Endothelial cell (in vitro differentiated cells): Measurements from ENCODE around the gene MAPKAP1. TPM values are rescaled to one million over a fixed set of nuclear protein-coding genes. Genes with fewer than 3 reads are reported as not detected.

Experiments
- DNase-seq: peaks from one replicate; pipeline ENCODE4 v3.0.0; 2021; ENCODE audit warnings: low spot score
- H3K27ac Mint-ChIP-seq: one replicate; pipeline ENCODE4 v1.8.0; 2021; ENCODE audit warnings: mixed read lengths, inconsistent platforms; ENCODE audit not compliant: unreplicated experiment
- H3K27me3 Mint-ChIP-seq: one replicate; pipeline ENCODE4 v1.8.0; 2021; ENCODE audit warnings: mild to moderate bottlenecking, moderate library complexity, mixed read lengths, inconsistent platforms; ENCODE audit not compliant: unreplicated experiment
- H3K36me3 Mint-ChIP-seq: one replicate; pipeline ENCODE4 v1.8.0; 2021; ENCODE audit warnings: mild to moderate bottlenecking, low read depth, mixed read lengths, inconsistent platforms; ENCODE audit not compliant: unreplicated experiment
- H3K4me1 Mint-ChIP-seq: one replicate; pipeline ENCODE4 v1.8.0; 2021; ENCODE audit warnings: mild to moderate bottlenecking, mixed read lengths, inconsistent platforms; ENCODE audit not compliant: unreplicated experiment
- H3K4me3 Mint-ChIP-seq: one replicate; pipeline ENCODE4 v1.8.0; 2021; ENCODE audit warnings: mild to moderate bottlenecking, mixed read lengths, inconsistent platforms; ENCODE audit not compliant: unreplicated experiment
- H3K9me3 Mint-ChIP-seq: one replicate; pipeline ENCODE4 v1.8.0; 2021; ENCODE audit warnings: mixed read lengths, inconsistent platforms; ENCODE audit not compliant: unreplicated experiment
- total RNA-seq: library from RNA; stranded (reverse); fragmentation: NEBNext Ultra II Directional; extraction: Animal tissue kit (Norgen Biotek cat#: 25700); gene quantifications from one replicate; pipeline ENCODE4 v1.2.1, GENCODE V29; 2021; ENCODE audit not compliant: unreplicated experiment
- TF ChIP-seq, protein P1 (sequence below): fragments of 200-600 bp; sonication (generic); IDR thresholded peaks from one replicate; pipeline ENCODE4 v1.5.0; 2021; ENCODE audit warnings: antibody characterized with exemption; ENCODE audit not compliant: unreplicated experiment

The MAPKAP1 gene
- total RNA-seq, 1 donor from 2014 or later = 74.6 TPM

DNA sequence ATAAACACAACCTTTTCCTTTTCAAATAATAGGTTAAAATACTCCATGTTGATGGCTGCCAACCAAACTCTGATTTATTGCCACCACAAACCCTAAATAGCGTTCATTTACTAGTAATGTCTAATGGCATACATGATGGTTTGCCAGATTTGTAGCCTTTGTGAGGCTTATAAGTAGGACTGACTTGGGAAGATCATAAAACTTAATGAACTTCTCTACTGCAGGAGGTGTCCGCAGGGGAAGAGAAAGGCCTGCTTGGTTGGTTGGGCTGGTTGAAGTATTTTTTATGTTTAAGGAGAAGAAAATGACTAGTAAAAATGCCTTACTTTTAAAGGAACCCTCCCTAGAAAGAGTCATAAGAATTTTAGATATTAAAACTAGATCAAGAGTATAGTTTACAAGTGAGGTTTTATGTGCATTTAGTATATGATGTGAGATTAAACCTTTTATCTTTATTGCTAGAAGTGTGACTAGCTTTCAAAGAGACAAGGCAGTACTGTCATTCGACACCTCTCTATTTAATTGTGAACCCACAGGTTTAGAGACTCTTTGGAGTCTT is 45.1 kb upstream of the MAPKAP1 start:
- Mint-ChIP-seq H3K36me3 (no peaks in the 10 kb centered on the region), H3K27me3 (peaks cover 4% of the 10 kb centered on the region), H3K4me1 (peaks cover 8% of the 10 kb centered on the region), H3K4me3 (no peak overlapping the region), H3K9me3 (no peaks in the 10 kb centered on the region), H3K27ac (no peak overlapping the region)
- no peak for DNase-seq
- TF ChIP-seq, protein P1, sequence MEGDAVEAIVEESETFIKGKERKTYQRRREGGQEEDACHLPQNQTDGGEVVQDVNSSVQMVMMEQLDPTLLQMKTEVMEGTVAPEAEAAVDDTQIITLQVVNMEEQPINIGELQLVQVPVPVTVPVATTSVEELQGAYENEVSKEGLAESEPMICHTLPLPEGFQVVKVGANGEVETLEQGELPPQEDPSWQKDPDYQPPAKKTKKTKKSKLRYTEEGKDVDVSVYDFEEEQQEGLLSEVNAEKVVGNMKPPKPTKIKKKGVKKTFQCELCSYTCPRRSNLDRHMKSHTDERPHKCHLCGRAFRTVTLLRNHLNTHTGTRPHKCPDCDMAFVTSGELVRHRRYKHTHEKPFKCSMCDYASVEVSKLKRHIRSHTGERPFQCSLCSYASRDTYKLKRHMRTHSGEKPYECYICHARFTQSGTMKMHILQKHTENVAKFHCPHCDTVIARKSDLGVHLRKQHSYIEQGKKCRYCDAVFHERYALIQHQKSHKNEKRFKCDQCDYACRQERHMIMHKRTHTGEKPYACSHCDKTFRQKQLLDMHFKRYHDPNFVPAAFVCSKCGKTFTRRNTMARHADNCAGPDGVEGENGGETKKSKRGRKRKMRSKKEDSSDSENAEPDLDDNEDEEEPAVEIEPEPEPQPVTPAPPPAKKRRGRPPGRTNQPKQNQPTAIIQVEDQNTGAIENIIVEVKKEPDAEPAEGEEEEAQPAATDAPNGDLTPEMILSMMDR = no peak

DNA sequence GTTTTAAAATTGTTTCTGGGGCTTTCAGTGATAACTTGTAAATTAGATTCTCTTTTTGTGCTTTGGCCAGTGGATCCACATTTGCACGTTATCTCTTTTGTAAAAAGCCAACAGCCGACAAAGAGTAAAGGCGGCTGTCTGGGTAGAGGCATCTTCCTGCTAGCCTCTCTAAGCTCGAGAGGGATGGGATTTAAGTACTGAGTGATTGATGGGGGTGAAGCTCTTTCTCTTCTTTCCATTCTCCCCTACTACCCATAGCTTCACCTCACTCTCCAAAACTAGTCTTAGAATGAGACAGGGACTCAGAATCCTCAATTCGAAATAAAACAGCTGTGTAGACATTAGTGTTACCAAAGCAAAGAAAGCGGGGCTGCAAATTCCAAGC is 43.6 kb upstream of the MAPKAP1 start:
- Mint-ChIP-seq H3K36me3 (no peaks in the 10 kb centered on the region), H3K27ac (no peak overlapping the region), H3K4me3 (no peak overlapping the region), H3K9me3 (no peaks in the 10 kb centered on the region), H3K4me1 (peaks cover 8% of the 10 kb centered on the region), H3K27me3 (peaks cover 4% of the 10 kb centered on the region)
- no peak for DNase-seq
- TF ChIP-seq, protein P1 = no peak

- H3K27me3 Mint-ChIP-seq = peaks cover 4% of the 10 kb centered on the region
- peaks cover 8% of the 10 kb centered on the region for H3K4me1 Mint-ChIP-seq
- TF ChIP-seq, protein P1 = no peak
- no peaks in the 10 kb centered on the region for H3K9me3 Mint-ChIP-seq
- no peaks in the 10 kb centered on the region for H3K36me3 Mint-ChIP-seq
- DNase-seq = no peak
- no peak overlapping the region for H3K27ac Mint-ChIP-seq
- H3K4me3 Mint-ChIP-seq = no peak overlapping the region
These were observed 43.1 kb upstream of the MAPKAP1 start for GRCh38 chr9:125749951-125750626.

DNA sequence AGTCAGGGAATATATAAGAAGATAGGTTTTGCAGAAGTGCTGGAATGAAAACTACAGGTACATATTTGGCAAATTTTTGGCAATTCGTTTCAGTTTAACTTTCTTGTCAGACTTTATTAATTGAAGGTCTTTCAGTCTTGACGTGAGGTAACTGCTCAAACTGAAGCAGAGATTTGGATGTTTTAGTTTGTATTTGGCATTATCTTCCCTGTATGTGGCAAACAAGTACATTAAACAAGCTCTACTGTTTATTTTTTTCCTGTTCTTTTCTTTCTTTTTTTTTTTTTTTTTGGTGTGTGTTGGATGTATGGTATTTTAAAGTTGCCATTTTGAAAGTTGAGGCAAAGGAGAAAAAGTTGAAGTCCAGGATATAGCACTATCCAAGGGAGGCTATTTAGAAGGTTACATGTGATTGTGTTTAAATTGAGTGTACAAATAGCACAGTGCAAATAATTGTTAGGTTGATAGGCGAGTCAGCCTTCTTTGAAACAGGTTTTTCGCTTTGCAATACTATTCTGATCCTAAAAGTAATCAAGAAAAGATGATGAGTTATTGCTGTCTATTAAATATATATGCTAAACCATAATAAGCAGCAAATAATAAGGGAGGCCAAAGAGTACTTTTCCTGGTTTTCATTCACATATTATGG is 42.4 kb upstream of the MAPKAP1 start:
- H3K27me3 Mint-ChIP-seq = peaks cover 4% of the 10 kb centered on the region
- TF ChIP-seq, protein P1 = no peak
- H3K4me1 Mint-ChIP-seq = peaks cover 8% of the 10 kb centered on the region
- no peak for DNase-seq
- H3K27ac Mint-ChIP-seq = no peak overlapping the region
- H3K36me3 Mint-ChIP-seq = no peaks in the 10 kb centered on the region
- H3K9me3 Mint-ChIP-seq = no peaks in the 10 kb centered on the region
- peak overlapping the region; percentile 85 for H3K4me3 Mint-ChIP-seq
